GM18870 (cell line): ENCODE measurements around the gene GOLGA6L25.
"Not testable (repeated sequence)": the region's sequence is repeated elsewhere in the genome, so short reads cannot be mapped to it uniquely, and the experiment has no call there.

ENCODE experiments used
- ATAC-seq: cut with Tn5 transposase; IDR thresholded peaks from one replicate; pipeline ENCODE4 v1.9.1; 2021; ENCODE audit warnings: moderate library complexity; ENCODE audit not compliant: unreplicated experiment

GOLGA6L25 gene

GRCh38 chr15:28553268-28553667 is at the start of gene GOLGA6L25:
Gene GOLGA6L25, plus strand, starts transcription at chr15:28553568. Its CDS starts 61 bp downstream, at chr15:28553629.
- ATAC-seq, result not testable (repeated sequence)

GRCh38 chr15:28508217-28508889 is 45.0 kb upstream of the GOLGA6L25 start:
- ATAC-seq, result not testable (repeated sequence)

GRCh38 chr15:28514128-28514527 is 39.2 kb upstream of the GOLGA6L25 start:
- ATAC-seq, result not testable (repeated sequence)

GRCh38 chr15:28515208-28515607 is 38.2 kb upstream of the GOLGA6L25 start:
- ATAC-seq, result not testable (repeated sequence)

GRCh38 chr15:28532954-28533353 is 20.4 kb upstream of the GOLGA6L25 start, which contains the start of gene GOLGA8G:
Gene GOLGA8G, minus strand, starts transcription at chr15:28532971. Its CDS starts 62 bp downstream, at chr15:28532909.
- ATAC-seq, result not testable (repeated sequence)

GRCh38 chr15:28573351-28573750 is 20.0 kb downstream of the GOLGA6L25 start:
- ATAC-seq, result not testable (repeated sequence)

- ATAC-seq, result not testable (repeated sequence)
Observed at GRCh38 chr15:28588977-28589606, 35.7 kb downstream of the GOLGA6L25 start.

GRCh38 chr15:28589769-28590168 is 36.4 kb downstream of the GOLGA6L25 start:
- ATAC-seq, result not testable (repeated sequence)

GRCh38 chr15:28592395-28592794 is 39.0 kb downstream of the GOLGA6L25 start:
- ATAC-seq, result not testable (repeated sequence)

- ATAC-seq, result not testable (repeated sequence)
Observed at GRCh38 chr15:28593424-28594129, 40.2 kb downstream of the GOLGA6L25 start.

GRCh38 chr15:28597471-28597870 is 44.1 kb downstream of the GOLGA6L25 start:
- ATAC-seq, result not testable (repeated sequence)

- ATAC-seq, result not testable (repeated sequence)
Observed at GRCh38 chr15:28598209-28598608, 44.8 kb downstream of the GOLGA6L25 start.

GRCh38 chr15:28602152-28602551 is 48.8 kb downstream of the GOLGA6L25 start:
- not testable (repeated sequence) for ATAC-seq
